Astrocyte of the spinal cord (primary cell): Measurements from ENCODE around the gene SERPINA1.

Source experiments
- DNase-seq: peaks from one replicate; pipeline ENCODE4 v3.0.0; 2011; ENCODE audit warnings: low read depth, low spot score
- H3K4me3 ChIP-seq: 2 replicates; pipeline ENCODE4 v1.5.1; 2011; ENCODE audit warnings: low read depth, mild to moderate bottlenecking, low read length, moderate library complexity
- in situ Hi-C: cut with HindIII; loops from 2 replicates; pipeline ENCODE4 v1.10.0; 2017; ENCODE audit warnings: low sequenced_read_pairs
- TF ChIP-seq, protein P1 (sequence below): IDR thresholded peaks from 2 replicates; pipeline ENCODE4 v1.5.1; 2012; ENCODE audit warnings: low read depth, mild to moderate bottlenecking, low read length, inconsistent platforms

SERPINA1 gene

DNA sequence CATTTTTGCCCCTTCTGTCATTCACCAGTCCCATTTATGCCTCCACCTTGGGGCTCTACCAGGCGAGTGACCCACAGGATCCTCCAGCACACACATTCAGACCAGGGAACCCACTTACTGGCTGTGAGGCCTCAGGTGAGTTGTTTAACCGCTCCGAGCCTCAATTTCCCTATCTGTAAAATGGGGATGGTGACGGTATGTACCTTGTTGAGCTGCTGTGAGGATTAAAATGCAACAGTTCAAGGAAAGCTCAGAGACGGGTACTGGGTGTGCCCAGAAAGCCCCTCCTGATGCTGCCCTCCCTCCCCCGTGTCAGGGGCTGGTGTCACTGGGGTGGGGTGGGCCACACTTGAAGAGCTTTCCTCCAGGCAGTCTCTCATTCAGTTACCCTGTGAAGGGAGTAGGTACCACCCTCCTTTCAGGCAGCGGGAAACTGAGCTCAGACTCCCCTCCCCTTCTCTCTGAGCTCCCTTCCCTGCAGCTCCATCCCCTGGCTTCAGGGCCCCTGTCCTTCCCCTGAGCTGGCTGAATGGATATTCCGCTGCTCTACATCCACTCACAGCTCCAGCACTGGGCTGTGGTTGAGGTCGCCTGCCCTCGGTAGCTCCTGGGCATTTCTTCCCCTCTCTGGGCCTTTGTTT, 1.4 kb upstream of the SERPINA1 start:
- TF ChIP-seq, protein P1, sequence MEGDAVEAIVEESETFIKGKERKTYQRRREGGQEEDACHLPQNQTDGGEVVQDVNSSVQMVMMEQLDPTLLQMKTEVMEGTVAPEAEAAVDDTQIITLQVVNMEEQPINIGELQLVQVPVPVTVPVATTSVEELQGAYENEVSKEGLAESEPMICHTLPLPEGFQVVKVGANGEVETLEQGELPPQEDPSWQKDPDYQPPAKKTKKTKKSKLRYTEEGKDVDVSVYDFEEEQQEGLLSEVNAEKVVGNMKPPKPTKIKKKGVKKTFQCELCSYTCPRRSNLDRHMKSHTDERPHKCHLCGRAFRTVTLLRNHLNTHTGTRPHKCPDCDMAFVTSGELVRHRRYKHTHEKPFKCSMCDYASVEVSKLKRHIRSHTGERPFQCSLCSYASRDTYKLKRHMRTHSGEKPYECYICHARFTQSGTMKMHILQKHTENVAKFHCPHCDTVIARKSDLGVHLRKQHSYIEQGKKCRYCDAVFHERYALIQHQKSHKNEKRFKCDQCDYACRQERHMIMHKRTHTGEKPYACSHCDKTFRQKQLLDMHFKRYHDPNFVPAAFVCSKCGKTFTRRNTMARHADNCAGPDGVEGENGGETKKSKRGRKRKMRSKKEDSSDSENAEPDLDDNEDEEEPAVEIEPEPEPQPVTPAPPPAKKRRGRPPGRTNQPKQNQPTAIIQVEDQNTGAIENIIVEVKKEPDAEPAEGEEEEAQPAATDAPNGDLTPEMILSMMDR = no peak
- in situ Hi-C loops = no loop called here
- DNase-seq = no peak

DNA sequence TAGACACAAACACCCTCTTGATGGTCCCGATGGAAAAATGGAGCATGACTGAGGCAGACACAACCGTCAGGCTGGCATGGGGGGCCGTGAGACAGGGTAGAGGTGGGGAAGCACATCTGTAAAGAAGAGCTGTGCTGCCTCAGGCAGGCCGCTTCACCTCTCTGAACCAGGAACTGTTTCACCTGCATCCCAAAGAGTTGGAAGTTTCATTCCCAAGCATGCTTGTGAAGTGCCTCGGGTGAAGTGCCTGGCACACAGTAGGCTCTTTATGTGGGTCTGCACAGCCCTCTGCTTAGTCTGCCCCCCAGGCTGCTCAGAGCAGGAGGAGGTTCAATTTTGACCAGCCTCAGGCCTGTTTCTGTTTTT, 685 bp upstream of the SERPINA1 start:
- TF ChIP-seq, protein P1 = no peak
- in situ Hi-C loops = no loop called here
- no peak for DNase-seq
- H3K4me3 ChIP-seq = no peak overlapping the region

More for the DNA sequence above, 1.4 kb upstream of the SERPINA1 start:
- H3K4me3 ChIP-seq = no peak overlapping the region

DNA sequence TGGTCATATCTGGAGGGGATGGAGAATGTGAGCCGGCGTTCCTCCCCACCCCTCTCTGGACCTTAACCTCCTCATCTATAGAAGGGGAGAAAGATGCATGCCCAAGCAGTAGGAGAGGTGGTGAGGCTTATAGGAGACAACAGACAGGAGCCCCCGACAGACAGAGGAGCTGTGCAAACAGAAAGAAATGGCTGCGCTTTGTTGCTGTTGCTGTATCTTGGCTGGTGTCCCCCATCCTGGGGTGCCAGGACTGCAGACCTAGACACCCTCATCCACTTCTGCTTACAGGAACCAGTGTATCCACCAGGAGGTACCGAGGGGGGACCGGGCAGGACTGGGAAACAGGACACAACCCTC, 397 bp downstream of the SERPINA1 start:
- no peak overlapping the region for H3K4me3 ChIP-seq
- in situ Hi-C loops = no loop called here
- DNase-seq = no peak
- TF ChIP-seq, protein P1 = no peak

DNA sequence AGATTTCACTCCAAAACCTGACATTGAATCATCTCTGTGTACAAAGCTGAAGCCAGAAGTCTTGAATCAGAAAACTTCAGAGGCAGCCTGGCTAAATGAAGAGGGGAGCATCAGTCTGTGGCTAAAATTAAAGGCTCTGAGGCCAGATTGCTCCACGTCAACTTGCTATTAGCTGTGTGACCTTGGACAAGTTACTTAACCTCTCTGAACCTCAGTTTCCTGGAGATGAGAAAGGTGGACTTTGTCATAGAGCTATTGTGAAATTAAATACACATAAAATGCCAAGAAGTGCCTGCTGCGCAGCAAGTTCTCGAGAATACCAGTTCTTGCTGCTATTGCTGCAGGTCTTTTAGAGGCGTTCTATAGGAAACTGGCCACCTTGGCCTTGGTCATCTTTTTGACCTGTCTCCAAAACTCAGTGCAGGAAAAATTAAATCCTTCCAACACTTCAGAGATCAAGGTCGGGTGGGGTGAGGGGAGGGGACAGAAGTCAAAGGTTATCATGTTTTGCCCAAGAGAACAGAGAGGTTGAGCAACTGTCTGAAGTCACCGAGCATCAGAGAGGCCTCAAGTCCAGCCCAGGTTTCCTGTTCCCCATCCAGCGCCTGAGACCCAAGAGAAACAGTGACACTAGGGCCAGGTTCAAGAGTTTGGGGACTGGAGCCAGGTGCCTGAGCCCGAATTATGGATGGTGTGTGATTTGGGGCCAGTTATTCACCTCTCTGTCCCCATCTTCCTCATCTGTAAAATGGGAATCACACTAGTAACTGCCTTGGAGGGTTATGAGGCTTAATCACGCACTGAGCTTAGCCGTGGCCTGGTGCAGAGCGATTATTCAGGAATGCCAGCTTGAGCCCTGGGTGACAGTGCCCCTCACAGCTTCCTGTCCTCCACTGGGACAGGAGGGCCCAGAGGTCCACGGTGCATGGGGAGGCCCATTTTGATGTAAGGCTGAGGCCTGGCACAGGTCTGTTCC, 1.1 kb downstream of the SERPINA1 start:
- H3K4me3 ChIP-seq = no peak overlapping the region
- TF ChIP-seq, protein P1 = no peak
- no peak for DNase-seq
- in situ Hi-C loops = no loop called here

DNA sequence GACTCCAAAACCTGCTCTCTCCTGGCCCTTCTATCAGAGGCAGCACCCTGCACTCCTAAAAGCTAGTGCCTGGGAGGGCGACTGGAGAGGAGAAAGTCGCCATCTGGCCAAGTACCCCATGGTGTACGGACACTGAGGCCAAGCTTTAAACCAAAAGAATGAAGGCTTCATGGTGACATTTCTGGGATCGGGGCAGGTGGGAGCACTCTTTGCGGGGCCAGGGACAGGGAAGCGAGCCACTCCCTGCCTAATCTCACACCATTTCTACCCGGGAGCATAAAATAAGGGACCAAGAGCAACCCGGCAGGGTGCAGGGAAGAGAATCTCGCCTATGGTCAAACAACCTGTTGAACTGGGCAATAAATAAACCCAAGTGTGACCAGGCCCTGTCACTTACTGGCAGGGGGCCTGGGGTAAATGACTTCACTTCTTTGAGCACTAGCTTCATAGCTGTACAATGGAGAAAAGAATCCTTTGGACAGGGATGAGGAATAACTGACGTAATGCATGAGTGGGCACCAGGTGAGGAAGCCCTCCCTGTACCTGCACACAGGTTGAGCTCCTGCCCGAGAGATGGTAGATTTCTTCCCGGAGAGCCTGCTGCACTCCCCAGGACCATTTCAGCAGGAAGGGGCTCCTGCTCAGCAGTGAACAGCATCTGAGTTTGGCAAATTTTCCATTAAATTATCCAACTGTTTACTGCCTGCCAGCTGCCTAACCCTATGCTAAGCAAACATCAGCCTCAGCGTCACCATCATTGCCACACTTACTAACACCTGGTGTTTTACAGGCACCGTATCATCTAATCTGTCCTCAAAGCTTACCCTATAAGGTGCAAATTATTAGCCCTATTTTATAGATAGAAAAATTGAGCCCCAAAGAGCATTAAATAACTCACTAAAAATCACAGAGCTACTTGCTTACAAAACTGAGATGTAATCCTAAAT, 2.0 kb downstream of the SERPINA1 start:
- in situ Hi-C loops = no loop called here
- TF ChIP-seq, protein P1 = no peak
- no peak for DNase-seq
- H3K4me3 ChIP-seq = no peak overlapping the region

DNA sequence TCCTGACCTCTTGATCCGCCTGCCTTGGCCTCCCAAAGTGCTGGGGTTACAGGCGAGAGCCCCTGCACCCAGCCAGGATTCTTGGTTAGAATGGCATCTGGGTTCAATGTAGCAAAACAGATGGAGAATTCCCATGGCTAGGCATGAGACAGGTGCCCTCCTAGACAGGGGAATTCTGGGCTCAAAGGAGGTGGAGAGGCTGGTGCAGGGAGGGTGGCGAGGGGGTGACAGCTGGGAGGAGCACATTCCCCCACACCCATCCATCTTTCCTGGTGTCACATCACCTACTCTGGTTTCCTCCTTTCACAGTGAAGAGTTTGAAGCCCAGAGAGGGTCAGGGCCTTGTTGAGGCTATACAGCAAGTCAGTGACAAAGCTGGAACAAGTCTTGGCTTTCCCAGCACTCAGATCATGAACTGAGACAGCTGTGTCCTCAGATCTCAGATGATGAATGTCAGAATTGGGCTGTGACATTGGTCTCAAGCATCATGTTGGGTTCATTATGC, 2.8 kb downstream of the SERPINA1 start:
- TF ChIP-seq, protein P1 = no peak
- DNase-seq = no peak
- H3K4me3 ChIP-seq = no peak overlapping the region
- in situ Hi-C loops = no loop called here
